GM21717 (cell line): ENCODE data around the gene RPL10.

ENCODE experiments used
- ATAC-seq: cut with Tn5 transposase; IDR thresholded peaks from one replicate; pipeline ENCODE4 v1.9.1; 2021; ENCODE audit warnings: mild to moderate bottlenecking, moderate library complexity; ENCODE audit not compliant: unreplicated experiment

RPL10 gene

DNA sequence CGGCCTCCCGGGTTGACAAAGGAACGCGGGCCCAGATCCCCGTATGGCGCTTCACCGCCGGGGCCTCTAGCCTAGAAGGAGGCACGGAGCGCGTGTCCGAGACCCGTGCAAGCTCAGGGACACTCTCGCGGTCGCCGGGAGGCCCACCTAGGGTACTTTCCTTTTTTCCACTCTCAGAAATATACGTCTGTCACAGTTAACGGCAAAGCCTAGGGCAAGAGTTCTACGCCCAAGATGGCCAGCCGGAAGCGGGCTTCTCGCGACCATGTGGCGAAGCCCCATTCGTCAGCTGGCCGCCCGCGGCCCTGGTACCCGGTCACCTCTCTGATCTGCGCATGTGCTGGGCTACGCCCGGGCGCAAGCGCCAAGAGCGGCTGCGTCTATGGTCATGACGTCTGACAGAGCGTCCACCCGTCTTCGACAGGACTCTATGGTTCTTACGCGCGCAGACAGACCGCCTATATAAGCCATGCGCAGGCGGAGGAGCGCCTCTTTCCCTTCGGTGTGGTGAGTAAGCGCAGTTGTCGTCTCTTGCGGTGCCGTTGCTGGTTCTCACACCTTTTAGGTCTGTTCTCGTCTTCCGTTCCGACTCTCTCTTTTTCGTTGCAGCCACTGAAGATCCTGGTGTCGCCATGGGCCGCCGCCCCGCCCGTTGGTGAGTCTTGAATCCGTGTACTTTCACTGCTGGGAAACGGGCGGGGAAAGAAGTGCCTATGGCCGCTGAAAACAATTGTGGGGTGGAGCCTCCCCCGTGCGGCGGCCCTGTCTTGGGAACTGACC lies at the start of gene RPL10:
Gene RPL10 (plus strand): TSS at position 490 of the 780 bp plus-strand sequence. CDS start 143 bp downstream, at position 633.
- peak; percentile 65 for ATAC-seq

DNA sequence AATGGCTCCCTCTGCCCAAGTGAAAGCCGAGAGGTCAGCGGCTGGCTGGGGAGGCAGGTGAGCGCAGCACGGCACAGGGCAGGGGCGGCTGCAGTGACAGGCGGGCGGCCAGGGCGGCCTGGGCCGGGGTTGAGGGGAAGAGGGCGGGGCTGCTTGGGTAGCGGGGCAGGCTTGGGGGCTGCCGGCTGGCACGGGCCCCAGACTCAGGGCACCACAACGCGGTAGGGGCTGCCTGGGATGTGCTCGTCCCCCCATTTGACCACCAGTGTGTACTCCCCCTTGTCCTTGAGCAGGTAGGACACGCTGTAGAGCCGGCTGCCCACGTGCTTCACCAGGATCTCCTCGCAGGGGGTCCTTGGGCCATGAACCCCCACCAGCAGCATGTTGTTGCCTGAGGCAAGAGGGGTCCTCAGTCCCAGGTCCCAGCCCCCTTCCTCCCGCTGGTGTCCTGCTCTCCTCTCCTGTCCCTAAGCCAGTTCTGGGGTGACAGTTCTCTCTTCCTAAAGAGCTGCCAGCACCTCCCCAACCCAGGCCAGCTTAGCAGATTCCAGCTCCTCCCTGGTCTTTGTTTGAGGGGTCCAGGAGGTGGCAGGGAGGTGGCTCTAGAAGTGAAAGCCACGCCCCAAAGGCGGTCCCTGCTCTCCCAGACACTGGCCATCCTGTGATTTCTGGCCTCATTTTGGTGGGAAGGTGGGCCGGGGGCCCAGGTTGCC lies 49.4 kb upstream of the RPL10 start:
- ATAC-seq = no peak

DNA sequence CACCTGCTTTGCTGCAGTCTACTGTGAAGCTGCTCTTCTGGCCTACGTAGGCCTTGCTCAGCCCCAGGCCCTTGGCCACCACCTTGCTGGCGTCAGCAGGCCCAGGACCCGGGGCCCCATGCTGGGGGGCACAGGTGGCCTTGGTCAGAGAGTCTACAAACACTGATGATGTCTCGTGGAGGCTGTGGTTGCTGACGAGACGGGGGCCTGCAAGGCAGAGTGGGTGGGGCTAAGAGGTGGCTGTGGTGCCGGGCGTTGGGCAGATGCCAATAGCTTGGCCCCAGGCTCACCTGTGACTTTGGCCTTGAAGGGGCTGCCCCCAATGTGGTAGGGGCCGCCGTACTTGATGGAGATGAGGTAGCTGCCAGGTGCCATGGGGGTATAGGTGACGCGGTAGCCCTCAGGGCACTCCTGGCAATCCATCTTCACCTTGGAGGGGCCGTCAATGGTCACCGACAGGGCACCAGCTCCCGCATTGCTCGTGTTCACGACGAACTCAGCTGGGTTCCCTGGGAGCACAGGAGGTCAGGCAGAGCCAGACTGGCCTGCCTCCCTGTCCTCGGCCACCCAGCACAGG lies 48.7 kb upstream of the RPL10 start:
- no peak for ATAC-seq

DNA sequence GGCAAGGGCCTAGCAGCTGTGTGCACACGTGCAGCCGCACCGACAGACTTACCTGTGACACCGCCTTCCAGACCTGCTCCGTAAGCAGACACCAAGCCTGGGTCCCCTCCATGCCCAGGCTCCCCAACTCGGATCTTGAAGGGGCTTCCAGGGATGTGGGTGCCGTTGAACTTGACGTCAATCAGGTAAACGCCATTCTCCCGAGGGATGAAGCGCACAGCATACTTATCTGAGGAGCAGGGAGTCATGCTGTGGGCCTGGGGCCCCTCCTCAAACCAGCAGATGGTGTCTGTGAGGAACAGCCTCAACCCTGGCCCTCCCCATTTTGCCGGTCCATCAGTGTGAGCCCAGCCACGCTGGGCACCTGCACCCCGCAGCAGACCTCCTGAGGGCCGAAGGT lies 48.2 kb upstream of the RPL10 start:
- ATAC-seq = no peak

DNA sequence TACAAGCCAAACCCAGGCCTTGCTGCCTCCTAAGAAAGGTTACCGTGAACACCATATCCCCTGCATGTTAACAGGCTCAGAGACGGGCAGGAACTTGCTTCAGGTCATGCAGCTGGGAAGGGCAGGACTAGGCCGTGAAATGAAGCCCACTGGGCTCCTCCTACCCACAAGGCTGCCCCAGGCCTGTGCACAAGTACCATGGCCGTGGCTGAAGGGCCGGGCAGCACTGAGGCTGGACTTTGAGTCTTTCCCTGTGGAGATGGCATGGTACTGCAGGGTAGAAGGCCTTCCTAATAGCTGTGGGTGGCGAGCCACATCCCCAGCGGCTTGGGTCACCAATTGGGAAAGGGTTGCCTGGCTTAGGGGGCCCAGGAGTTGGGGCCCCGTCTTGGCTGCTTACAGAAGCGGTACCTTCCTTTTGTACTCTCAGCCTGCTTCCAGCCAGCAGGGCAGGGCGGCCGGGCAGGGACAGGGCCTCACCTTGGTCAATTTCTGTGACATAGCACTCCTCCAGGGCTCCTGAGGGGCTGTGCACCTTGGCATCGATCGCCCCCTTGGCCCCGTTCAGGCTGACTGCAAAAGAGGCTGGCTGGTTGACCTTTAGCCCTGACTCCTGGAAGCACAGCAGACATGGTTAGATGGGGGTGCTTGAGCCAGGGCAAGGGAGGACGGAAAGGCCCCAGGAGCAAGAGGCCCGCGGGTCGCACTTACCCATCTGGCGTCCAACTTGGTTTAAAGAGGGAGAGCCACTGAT lies 47.6 kb upstream of the RPL10 start:
- no peak for ATAC-seq

DNA sequence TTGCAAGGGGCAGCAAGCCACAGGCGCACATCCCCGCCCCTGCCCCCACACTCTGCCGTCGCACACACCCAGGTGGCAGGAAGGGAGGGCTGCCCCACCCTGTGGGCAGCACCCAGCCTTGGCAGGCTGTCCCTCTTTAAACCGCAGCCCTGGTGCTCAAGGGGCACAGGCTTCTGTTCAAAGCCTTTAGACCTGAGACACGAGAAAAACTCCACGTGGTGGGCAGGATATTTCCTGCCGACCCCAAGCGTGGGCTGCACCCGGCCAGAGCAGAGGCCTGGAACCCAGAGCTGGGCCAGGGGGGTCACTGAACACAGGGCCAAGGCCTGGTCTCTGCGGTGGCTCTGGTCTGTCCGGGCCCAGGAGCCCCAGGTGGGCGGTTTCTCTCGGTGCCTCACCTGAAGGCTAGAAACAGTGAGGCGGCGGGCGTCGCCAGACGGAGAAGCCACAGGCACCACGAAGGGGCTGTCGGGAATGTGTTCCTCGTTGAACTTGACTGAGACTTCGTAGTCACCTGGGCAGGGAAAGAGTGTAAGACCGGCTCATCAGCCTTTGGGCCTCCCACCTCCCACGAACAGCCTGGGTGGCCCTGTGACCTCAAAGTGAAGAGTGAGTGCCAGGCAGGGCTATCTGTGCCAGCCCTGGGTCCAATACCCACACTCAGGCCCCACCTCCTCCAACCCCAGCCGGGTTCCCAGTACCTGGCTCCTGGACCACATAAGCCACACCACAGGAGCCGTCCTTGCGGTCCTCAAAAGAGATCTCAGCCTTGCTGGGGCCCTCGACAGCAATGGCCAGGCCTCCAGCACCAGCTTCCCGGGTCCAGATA lies 46.8 kb upstream of the RPL10 start:
- no peak for ATAC-seq

DNA sequence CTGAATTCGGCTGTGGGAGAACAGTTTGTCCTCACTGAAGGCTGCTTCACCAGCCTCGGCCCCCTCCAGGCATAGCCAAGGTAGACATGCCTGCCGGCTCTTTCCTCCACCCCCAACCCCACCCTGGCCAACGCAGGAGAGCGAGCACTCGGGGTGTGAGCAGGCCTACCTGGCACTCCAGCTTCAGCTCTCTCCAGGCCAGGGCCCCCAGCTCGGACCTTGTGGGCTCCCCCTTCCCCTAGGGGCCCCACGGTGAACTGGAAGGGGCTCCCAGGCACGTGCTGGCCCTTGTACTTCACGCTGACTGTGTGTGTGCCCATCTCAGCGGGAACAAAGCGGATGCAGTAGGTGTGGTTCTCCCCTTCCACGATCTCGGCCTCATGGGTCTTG lies 46.2 kb upstream of the RPL10 start:
- ATAC-seq = no peak

DNA sequence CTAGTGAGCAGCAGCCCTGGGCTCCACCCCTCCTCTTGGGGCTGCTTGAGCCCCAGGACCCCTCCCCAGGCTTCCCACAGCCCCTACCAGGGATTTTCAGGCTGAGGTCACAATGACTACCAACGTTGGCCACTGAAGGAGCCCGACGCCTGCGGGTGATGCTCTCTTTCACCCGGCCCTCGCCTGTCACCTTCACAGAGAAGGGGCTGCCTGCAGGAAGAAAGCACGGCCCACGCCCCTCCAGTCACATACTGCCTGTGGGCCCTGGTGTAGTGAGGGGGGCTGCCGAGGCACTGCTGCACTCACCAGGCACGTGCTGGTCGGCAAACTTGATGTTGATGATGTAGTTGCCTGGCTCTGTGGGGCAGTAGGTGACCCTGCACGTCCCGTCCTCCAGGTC lies 45.7 kb upstream of the RPL10 start:
- no peak for ATAC-seq

DNA sequence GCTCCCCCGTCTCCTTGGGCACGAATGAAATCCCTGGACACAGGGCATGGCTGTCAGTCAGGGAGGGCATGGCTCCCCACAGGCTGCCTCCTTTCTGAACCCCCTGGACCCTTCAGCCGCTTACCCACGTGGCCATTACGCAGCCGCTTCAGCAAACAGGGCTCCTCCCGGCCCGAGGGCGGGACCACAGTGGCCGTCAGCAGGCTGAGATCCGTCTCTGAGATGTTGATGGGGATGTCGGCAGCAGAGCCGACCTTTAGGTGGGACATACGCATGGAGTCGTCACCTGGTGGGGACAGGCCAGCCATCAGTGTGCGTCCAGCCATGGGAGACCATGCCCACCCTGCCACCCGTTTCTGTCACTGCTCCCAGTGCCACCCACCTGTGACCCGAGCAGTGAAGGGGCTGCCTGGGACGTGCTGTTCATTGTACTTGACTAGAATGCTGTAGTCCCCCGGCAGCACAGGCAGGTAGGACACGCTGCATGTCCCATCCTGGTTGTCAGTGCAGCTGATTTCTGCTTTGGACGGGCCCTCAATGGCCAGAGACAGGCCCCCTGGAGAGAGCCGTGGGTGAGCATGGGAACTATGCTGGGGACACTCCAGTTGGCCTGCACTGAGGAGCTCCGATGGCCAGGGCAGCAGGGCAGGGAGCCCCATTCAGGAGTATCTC lies 44.9 kb upstream of the RPL10 start:
- no peak for ATAC-seq

DNA sequence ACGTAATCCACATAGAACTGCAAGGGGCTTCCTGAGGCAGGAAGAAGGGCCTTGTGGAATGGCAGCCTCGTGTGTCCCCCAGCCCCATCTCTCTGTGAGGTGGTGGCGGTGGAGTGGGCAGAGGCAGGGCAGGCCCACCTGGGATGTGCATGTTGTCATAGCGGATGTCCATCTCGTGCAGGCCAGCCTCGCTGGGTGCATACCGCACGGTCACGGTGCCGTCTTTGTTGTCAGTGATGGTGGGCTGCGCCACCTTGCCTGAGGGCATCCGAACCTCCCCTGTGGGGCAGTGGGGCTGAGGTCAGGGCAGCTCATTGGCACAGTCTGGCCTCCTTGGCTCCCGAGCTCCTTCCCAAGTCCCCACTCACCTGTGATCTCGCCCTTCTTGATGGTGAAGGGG lies 44.2 kb upstream of the RPL10 start:
- no peak for ATAC-seq

DNA sequence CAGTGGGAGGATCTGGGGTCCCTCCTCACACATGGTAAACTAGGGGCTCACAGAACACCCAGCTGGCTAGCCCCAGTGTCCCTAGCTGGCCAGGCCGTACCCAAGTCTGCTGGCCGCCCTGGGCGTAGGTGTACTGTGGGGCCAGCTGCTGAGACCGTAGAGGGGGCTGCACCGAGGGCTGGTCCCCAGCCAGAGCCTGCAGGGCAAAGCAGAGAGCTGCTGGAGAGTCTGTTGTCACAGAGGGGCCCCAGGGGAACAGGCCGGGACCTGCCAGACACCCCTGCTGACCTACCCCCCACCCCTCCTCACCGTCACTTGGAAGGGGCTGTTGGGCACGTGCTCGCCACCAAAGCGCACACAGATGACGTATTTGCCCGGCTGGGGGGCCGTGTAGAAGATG lies 43.7 kb upstream of the RPL10 start:
- no peak for ATAC-seq

DNA sequence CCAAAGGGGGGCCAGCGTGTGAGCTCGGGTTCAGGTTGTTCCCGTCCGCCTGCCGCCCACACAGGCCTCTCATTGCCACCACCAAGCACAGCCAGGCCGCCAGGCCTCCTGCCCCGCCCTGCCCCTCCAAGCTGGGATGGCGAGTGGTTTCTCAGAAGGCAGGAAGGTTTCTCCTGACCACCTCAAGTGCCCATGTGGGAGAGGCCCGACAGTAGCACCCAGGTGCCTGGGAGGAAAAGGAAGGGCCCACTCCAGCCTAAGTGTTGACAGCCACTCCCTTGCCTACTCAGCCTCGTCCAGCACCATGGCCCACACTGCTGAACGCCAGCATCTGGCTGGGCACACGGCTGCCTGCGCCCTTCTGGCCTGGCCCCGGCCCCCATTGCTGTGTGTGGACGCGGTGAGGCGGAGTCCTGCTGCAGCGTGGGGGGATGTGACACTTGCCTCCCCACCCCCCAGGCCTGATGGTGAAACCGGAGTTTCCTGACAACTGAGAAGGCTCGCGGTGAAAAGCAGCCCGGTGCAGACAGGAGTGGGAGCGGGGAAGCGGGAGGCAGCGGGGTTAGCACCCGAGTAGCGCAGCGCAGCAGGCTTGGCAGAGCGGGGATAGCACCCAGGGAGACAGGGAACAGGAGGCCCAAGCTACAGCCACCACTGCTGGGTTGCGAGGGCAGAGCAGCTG lies 42.9 kb upstream of the RPL10 start:
- ATAC-seq = no peak

DNA sequence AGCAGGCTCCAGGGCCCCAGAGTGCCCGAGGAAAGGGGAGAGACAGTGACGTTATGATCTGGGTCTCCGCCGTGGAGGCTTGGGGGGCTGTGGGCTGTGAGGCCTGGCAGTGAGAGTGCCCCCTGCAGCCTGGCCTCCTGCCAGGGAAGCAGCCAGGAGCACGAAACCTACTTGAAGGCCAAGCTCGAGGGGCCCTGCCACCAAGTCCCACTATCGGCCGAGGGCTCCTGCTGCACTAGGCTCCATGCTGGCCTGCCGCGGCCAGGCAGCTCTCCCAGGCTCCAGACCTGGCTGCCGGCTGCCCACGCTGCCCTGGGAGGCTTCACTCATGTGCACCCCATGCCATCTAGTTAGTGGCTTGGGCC lies 42.4 kb upstream of the RPL10 start:
- no peak for ATAC-seq

DNA sequence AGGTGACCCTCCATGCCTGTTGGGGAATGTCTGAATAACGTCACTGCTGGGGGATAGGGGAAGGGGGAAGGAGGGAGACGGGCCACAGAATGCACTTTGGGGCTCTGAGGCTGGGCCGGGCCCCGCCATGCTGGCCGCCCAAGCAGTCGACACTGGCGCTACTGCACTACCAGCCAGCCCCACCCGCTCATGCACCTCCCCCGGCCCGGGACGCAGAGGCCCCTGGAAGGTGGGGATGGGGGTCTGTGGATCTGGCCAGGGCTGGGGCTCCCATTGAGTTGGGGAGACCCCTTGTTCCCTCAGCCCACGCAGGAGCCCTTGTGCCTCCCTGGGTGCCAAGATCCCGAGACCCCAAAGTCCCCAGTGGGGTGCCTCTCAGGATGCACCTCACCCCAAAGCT lies 41.6 kb upstream of the RPL10 start:
- ATAC-seq = no peak

DNA sequence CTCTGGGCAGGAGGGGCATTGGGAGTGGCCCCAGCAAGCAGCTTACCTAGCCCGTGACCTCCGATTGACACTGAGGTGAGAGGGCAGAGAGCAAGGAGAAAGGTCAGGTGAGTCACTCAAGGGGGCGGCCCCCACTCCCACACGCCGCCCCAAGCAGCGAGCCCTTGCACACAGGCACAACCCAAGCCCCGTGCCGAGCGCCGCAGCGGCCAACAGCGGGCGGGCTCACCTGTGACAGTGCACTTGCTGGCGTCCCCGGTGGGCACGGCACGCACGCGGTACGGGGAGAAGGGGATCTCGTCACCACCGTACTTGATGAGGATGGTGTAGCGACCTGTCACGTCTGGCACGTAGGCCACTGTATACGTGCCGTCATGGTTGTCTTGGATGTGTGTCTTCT lies 41.0 kb upstream of the RPL10 start:
- ATAC-seq = no peak

DNA sequence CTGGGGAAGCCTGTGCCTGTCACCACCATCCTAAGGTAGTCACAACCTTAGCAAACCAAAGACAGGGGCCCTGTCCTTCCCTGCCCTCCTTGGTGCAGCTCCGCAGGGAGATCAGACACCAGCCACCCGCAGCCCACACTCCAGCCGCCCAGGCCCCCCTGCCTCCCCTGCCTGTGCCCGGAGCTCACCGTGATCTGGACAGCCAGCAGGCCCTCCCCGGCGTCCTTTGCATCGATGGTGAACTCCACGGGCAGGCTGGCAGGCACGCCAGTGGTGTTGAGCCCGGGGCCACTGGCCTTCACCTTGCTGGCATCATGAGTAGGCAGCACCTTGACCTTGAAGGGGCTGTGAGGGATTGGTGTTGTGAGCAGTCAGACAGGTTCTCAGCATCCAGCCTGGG lies 40.2 kb upstream of the RPL10 start:
- ATAC-seq = no peak

DNA sequence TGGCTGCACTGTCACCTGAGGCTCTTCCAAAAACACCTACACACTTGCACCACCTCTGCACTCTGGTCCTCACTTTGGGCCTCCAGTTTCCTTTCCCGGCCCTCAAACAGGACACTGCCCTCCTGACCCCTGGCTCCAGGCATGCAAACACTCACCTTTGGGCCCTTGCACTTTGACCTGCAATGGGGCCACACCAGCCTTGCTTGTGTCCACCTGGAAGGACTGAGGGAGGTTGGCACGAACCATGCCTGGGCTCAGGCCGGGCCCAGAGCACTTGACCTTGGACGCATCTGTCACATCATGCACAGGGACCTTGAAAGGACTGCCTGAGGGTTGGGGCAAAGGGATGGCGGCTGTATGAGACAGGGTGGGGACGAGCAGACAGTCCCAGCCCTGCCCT lies 39.3 kb upstream of the RPL10 start:
- no peak for ATAC-seq

DNA sequence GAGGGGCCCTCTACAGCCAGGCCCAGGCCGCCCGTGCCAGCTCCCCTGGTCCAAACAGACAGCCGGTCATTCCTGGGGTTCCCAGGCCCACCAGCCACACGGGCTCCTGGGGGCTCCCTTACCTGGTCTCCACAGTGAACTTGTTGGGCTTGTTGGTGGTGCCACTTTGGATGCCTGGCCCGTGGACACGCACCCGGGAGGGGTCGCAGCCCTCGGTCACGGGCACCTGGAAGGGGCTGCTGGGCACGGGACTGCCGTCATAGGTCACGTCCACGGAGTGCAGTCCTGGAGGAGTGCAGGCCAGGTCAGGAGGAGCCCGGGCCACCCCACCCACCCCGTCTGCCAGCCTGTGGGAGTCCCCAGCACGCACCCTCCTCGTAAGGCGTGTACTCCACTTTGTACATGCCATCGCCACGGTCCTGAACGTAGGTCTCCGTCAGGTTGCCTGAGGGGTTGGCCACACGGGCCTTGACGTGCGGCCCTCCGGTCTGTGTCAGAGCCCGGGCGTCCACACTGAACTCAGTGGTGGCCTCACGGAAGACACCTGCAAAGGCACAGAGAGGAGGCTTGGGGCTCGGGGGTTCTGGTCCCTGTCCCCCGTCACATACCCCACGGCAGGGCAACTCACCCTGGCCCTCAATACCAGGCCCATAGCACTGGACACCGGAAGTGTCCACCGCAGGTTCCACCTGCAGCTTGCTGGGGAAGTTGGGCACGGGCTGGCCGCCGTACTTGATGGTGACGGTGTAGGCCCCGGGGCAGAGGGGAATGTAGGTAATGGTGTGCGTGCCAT lies 38.6 kb upstream of the RPL10 start:
- no peak for ATAC-seq
